RWPE1 (cell line): ENCODE results near the gene TRIM28.

Experiments used
- CTCF ChIA-PET: fragments of 350-600 bp; sonication (Branson Sonifier 250); formaldehyde crosslinking; extraction: SDS; loops from one replicate; lab custom pipeline; 2021; lab: Yijun Ruan, JAX
- POLR2A ChIA-PET: fragments of 400-600 bp; formaldehyde crosslinking; extraction: SDS; loops from one replicate; lab custom pipeline; 2020; ENCODE audit warnings: antibody characterized with exemption; ENCODE audit not compliant: low non-redundant PET; lab: Yijun Ruan, JAX
- DNase-seq: peaks from one replicate; pipeline ENCODE4 v3.0.0; 2012; ENCODE audit warnings: low spot score
- H3K27ac ChIP-seq: fragments of 450-650 bp; 2 replicates; pipeline ENCODE4 v1.5.1; 2017
- CTCF ChIP-seq: fragments of 450-650 bp; conservative IDR thresholded peaks from 2 replicates; pipeline ENCODE4 v1.5.1; 2017; ENCODE audit warnings: low read depth, mild to moderate bottlenecking

TRIM28 gene

GRCh38 chr19:58553799-58554493 is 10.1 kb downstream of the TRIM28 start:
- ChIA-PET POLR2A (interaction anchor here (0.9 to 1.7 kb wide), 5 partner anchors 9 to 40 kb away, joined by 4 to 6 read pairs (median 4); partner anchors contain the start of genes TRIM28 and ZBTB45), CTCF (interaction anchor here (1.3 kb wide), 1 partner anchor 35 kb away, joined by 6 read pairs; no protein-coding TSS in a partner anchor)
- no peak for TF ChIP-seq CTCF
- H3K27ac ChIP-seq = peak overlapping the region; percentile 100
- no peak for DNase-seq

- DNase-seq = peak; percentile 97
- ChIA-PET CTCF (interaction anchor here (0.6 to 1.3 kb wide), 2 partner anchors 35 to 36 kb away, joined by 3 to 6 read pairs; no protein-coding TSS in a partner anchor), POLR2A (interaction anchor here (1.0 to 1.7 kb wide), 3 partner anchors 11 to 41 kb away, joined by 4 to 5 read pairs (median 4); partner anchors contain the start of genes TRIM28 and ZBTB45)
- no peak for TF ChIP-seq CTCF
- peak within 1 kb of the TSS; percentile 100 for H3K27ac ChIP-seq
Measured at GRCh38 chr19:58554494-58555368, 10.9 kb downstream of the TRIM28 start, which contains the start of gene CHMP2A. Gene CHMP2A (minus strand): TSS chr19:58555105. CDS start chr19:58554212, 893 bp downstream.

- POLR2A ChIA-PET = interaction anchor here (1.0 to 1.7 kb wide), 3 partner anchors 12 to 42 kb away, joined by 4 to 5 read pairs (median 4); partner anchors contain the start of genes TRIM28 and ZBTB45
- CTCF ChIA-PET = interaction anchor here (0.5 kb wide), 1 partner anchor 35 kb away, joined by 3 read pairs; no protein-coding TSS in a partner anchor
- no peak for TF ChIP-seq CTCF
- no peak for DNase-seq
- H3K27ac ChIP-seq = peak overlapping the region; percentile 100
Measured at GRCh38 chr19:58555369-58555885, 11.6 kb downstream of the TRIM28 start.

GRCh38 chr19:58555920-58556621 is 12.2 kb downstream of the TRIM28 start:
- CTCF ChIA-PET = interaction anchor here (0.5 kb wide), 1 partner anchor 36 kb away, joined by 3 read pairs; no protein-coding TSS in a partner anchor
- no peak for DNase-seq
- peak overlapping the region; percentile 100 for H3K27ac ChIP-seq
- POLR2A ChIA-PET = interaction anchor here (1.4 to 1.7 kb wide), 2 partner anchors 36 to 42 kb away, joined by 4 to 5 read pairs; partner anchors contain the start of gene ZBTB45
- no peak for TF ChIP-seq CTCF

GRCh38 chr19:58556622-58557220 is 12.9 kb downstream of the TRIM28 start:
- DNase-seq = no peak
- TF ChIP-seq CTCF = no peak
- peak overlapping the region; percentile 100 for H3K27ac ChIP-seq
- ChIA-PET POLR2A (interaction anchor here (1.2 kb wide), 1 partner anchor 13 kb away, joined by 3 read pairs; no protein-coding TSS in a partner anchor), CTCF (no interaction called here)
